Right lobe of liver (tissue), 6 donors: ENCODE data around the gene IP6K3. TPM values are rescaled to one million over a fixed set of nuclear protein-coding genes. Genes with fewer than 3 reads are reported as not detected.

ENCODE experiments used
- ATAC-seq, 4 donors: fragments of 200-7000 bp; cut with Tn5 transposase; one replicate each; pipeline ENCODE4 v1.9.1; 2020; ENCODE audit warnings: mild to moderate bottlenecking in 4 of 4, moderate library complexity in 4 of 4
- DNase-seq, 3 donors: peaks; one replicate each; pipeline ENCODE4 v3.0.0-alpha.2; 2020
- H3K27ac ChIP-seq, 3 donors: fragments of 200-600 bp; one replicate each; pipeline ENCODE4 v1.8.0; 2022
- H3K27me3 ChIP-seq, 2 donors: fragments of 200-600 bp; one replicate each; pipeline ENCODE4 v1.8.0; 2022
- H3K36me3 ChIP-seq, 4 donors: fragments of 200-600 bp; sonication (generic) in 1 of 4; one replicate each; pipeline versions ENCODE4 v1.5.1 to v1.8.0; 2017 to 2022; ENCODE audit warnings: control low read depth in 1 of 4
- H3K4me1 ChIP-seq, 4 donors: fragments of 200-600 bp; sonication (generic) in 1 of 4; one replicate each; pipeline versions ENCODE4 v1.5.1 to v1.8.0; 2017 to 2022; ENCODE audit warnings: control low read depth in 1 of 4
- H3K4me3 ChIP-seq, 3 donors: fragments of 200-600 bp; one replicate each; pipeline ENCODE4 v1.8.0; 2022
- H3K9me3 ChIP-seq, 4 donors: fragments of 200-600 bp; sonication (generic) in 1 of 4; one replicate each; pipeline versions ENCODE4 v1.5.1 to v1.8.0; 2017 to 2022; ENCODE audit warnings: control low read depth in 1 of 4
- CTCF ChIP-seq, 4 donors: fragments of 200-600 bp in 3 of 4; fragments of 450-650 bp in 1 of 4; IDR thresholded peaks; one replicate each; pipeline versions ENCODE4 v1.5.1 to v1.8.0; 2016 to 2022; ENCODE audit warnings: antibody characterized with exemption in 4 of 4, mild to moderate bottlenecking in 2 of 4
- POLR2A ChIP-seq: fragments of 450-650 bp; IDR thresholded peaks from one replicate; pipeline ENCODE4 v1.6.1; 2017; ENCODE audit warnings: antibody characterized with exemption, mild to moderate bottlenecking
- WGBS: methylation state at CpG from one replicate; pipeline ENCODE4 v1.1.6; 2018; ENCODE audit warnings: low coverage, low lambda C conversion rate; ENCODE audit not compliant: insufficient coverage; ENCODE audit errors: missing lambda C conversion rate; 5-methylcytosine and 5-hydroxymethylcytosine counted together
- intact Hi-C, 2 donors: fragments of 100-400 bp; cut with DNase I; formaldehyde crosslinking; loops; one replicate each; pipeline versions ENCODE4 v1.11.2 to v1.14.1; 2022
- total RNA-seq, 6 experiments: library from RNA; depleted of rRNA in 2 of 6; stranded (reverse); fragments of >200 nt in 2 of 6; fragmentation: NEBNext Ultra II Directional in 3 of 6; extraction: Animal tissue kit (Norgen Biotek cat#: 25700) in 3 of 6; gene quantifications; one replicate each; pipeline versions ENCODE4 v1.1.0 to v1.2.4, GENCODE V29; 2016 to 2023
- donor health status: DM: no; HTN: yes; CAD: no.
- donor health status: DM: no; HTN: no; CAD: no.
- donor health status: DM: no; HTN: no; CAD: no.
- donor health status: DM: no; HTN: yes; CAD: no.
- donor health status: DM: no; HTN: yes; CAD: no.

The IP6K3 gene
- total RNA-seq, 6 experiments from 2014 or later, result 4.8 to 28.0 (median 9.7) TPM

- no peak for DNase-seq
- no peaks in the 10 kb centered on the region for H3K36me3 ChIP-seq
- WGBS, result 40% methylated on average over 1 of the region's 38 CpGs
These were observed 61.1 kb downstream of the IP6K3 start for GRCh38 chr6:33685411-33686224.

GRCh38 chr6:33684983-33685382, 61.7 kb downstream of the IP6K3 start:
- TF ChIP-seq POLR2A, result no peak
- no peak for TF ChIP-seq CTCF (IDR thresholded peaks at IDR 0.05)
- WGBS, result 78% methylated on average over 2 of the region's 7 CpGs
- Histone ChIP-seq H3K27me3 (no peaks in the 10 kb centered on the region), H3K4me3 (no peak overlapping the region), H3K9me3 (no peaks in the 10 kb centered on the region), H3K36me3 (no peaks in the 10 kb centered on the region), H3K4me1 (no peaks in the 10 kb centered on the region), H3K27ac (no peak overlapping the region)
- ATAC-seq (no peak), DNase-seq (peak in 1 of 3 donors; percentile 46)
- intact Hi-C loops, result loop anchor here in 1 of 2 donors (5.0 kb wide), 1 partner anchor 83 kb away; no protein-coding TSS in a partner anchor

More at GRCh38 chr6:33685411-33686224, 61.1 kb downstream of the IP6K3 start:
- no peak for ATAC-seq
- H3K4me1 ChIP-seq, result no peaks in the 10 kb centered on the region
- H3K27ac ChIP-seq, result no peak overlapping the region
- no peak overlapping the region for H3K4me3 ChIP-seq
- no peaks in the 10 kb centered on the region for H3K9me3 ChIP-seq
- intact Hi-C loops, result loop anchor here in 1 of 2 donors (5.0 kb wide), 1 partner anchor 83 kb away; no protein-coding TSS in a partner anchor
- no peaks in the 10 kb centered on the region for H3K27me3 ChIP-seq
- TF ChIP-seq CTCF (IDR thresholded peaks at IDR 0.05) (no peak), POLR2A (no peak)

GRCh38 chr6:33684428-33684896, 62.2 kb downstream of the IP6K3 start:
- Histone ChIP-seq H3K27me3 (no peaks in the 10 kb centered on the region), H3K4me3 (no peak overlapping the region), H3K9me3 (no peaks in the 10 kb centered on the region), H3K27ac (no peak overlapping the region), H3K4me1 (no peaks in the 10 kb centered on the region), H3K36me3 (no peaks in the 10 kb centered on the region)
- TF ChIP-seq CTCF (IDR thresholded peaks at IDR 0.05), result no peak
- TF ChIP-seq POLR2A, result no peak
- DNase-seq (no peak), ATAC-seq (no peak)
- intact Hi-C loops, result no loop called here
- 79% methylated on average over 7 of the region's 16 CpGs for WGBS

- DNase-seq (peak in 1 of 3 donors; percentile 48), ATAC-seq (no peak)
- WGBS, result 85% methylated on average over 6 of the region's 19 CpGs
- TF ChIP-seq CTCF (IDR thresholded peaks at IDR 0.05) (no peak), POLR2A (no peak)
- Histone ChIP-seq H3K4me1 (no peaks in the 10 kb centered on the region), H3K27me3 (no peaks in the 10 kb centered on the region), H3K9me3 (no peaks in the 10 kb centered on the region), H3K4me3 (no peak overlapping the region), H3K36me3 (no peaks in the 10 kb centered on the region), H3K27ac (no peak overlapping the region)
- intact Hi-C loops, result no loop called here
These were observed 62.9 kb downstream of the IP6K3 start for GRCh38 chr6:33683576-33684427.
